Measurements from ENCODE around the gene MXD4. TPM values are rescaled to one million over a fixed set of nuclear protein-coding genes. Genes with fewer than 3 reads are reported as not detected.

MXD4 gene
- total and polyA plus RNA-seq, 2 donors (not counting 1 experiment from before 2014, with no cell fraction given): 67.3 to 75.3 TPM

Small RNA genes within 50 kb of the gene (small RNA-seq; reads per million reads assigned to genes)
- gene COX6B1P5 (ENCODE audit: insufficient read length, low read depth, low replicate concordance): not detected

Other genes with a start within 250 kb of the MXD4 start
- 0.25 and 0.34 TPM in 2 replicates for gene NAT8L, start 202.8 kb downstream of the MXD4 start, total RNA-seq
- gene NAT8L, start 202.8 kb downstream of the MXD4 start, polyA plus RNA-seq: 0.03 TPM in 1 of 2 replicates, not detected in the other
- gene HAUS3, start 20.0 kb downstream of the MXD4 start, total RNA-seq: 24.2 and 26.5 TPM in 2 replicates
- 8.2 and 18.7 TPM in 2 replicates for gene HAUS3, start 20.0 kb downstream of the MXD4 start, polyA plus RNA-seq
- gene POLN, start 20.0 kb downstream of the MXD4 start, total RNA-seq: 1.5 and 4.2 TPM in 2 replicates
- gene POLN, start 20.0 kb downstream of the MXD4 start, polyA plus RNA-seq: 0.73 and 1.7 TPM in 2 replicates
- gene ZFYVE28, start 156.5 kb upstream of the MXD4 start, total RNA-seq: 12.1 and 13.4 TPM in 2 replicates
- 5.8 and 7.6 TPM in 2 replicates for gene ZFYVE28, start 156.5 kb upstream of the MXD4 start, polyA plus RNA-seq
- not detected in 2 replicates for gene CFAP99, start 156.8 kb upstream of the MXD4 start, total RNA-seq
- gene CFAP99, start 156.8 kb upstream of the MXD4 start, polyA plus RNA-seq: not detected in 2 replicates
- 95.2 and 104 TPM in 2 replicates for gene RNF4, start 207.0 kb upstream of the MXD4 start, total RNA-seq
- 61.8 and 75.7 TPM in 2 replicates for gene RNF4, start 207.0 kb upstream of the MXD4 start, polyA plus RNA-seq

Measured in B cell (primary cell).